D721Med (cell line): Measurements from ENCODE around the gene EOMES.
"Not testable (repeated sequence)": the region's sequence is repeated elsewhere in the genome, so short reads cannot be mapped to it uniquely, and the experiment has no call there.

Experiments
- DNase-seq: peaks from one replicate; pipeline ENCODE4 v3.0.0; 2011; ENCODE audit warnings: low spot score; ENCODE audit not compliant: insufficient read length
- FAIRE-seq: peaks from 2 replicates; lab custom pipeline; 2011; peaks lifted over from hg19 to GRCh38; lab: Jason Lieb, UNC
- CTCF ChIP-seq: IDR thresholded peaks from 2 replicates; pipeline ENCODE4 v1.5.1; 2012; ENCODE audit warnings: mild to moderate bottlenecking, control low read depth; ENCODE audit not compliant: insufficient read depth; ENCODE audit errors: missing control alignments

The EOMES gene

GRCh38 chr3:27721717-27722564 is at the start of gene EOMES:
Gene EOMES (minus strand): TSS chr3:27722323. CDS start chr3:27722294, 29 bp downstream.
- no peak for FAIRE-seq
- peak; percentile 27 for TF ChIP-seq CTCF
- DNase-seq = no peak

- FAIRE-seq, DNase-seq: not testable (repeated sequence)
Observed at GRCh38 chr3:27770384-27770783, 48.3 kb upstream of the EOMES start.

GRCh38 chr3:27767000-27767399 is 44.9 kb upstream of the EOMES start:
- FAIRE-seq (no peak), DNase-seq (no peak)
- TF ChIP-seq CTCF = no peak

- no peak for TF ChIP-seq CTCF
- FAIRE-seq = no peak
- no peak for DNase-seq
Observed at GRCh38 chr3:27758083-27758482, 36.0 kb upstream of the EOMES start.

- DNase-seq (no peak), FAIRE-seq (no peak)
Observed at GRCh38 chr3:27756877-27757276, 34.8 kb upstream of the EOMES start.

GRCh38 chr3:27752926-27753325 is 30.8 kb upstream of the EOMES start:
- DNase-seq (no peak), FAIRE-seq (no peak)
- TF ChIP-seq CTCF = no peak

More at GRCh38 chr3:27756877-27757276, 34.8 kb upstream of the EOMES start:
- no peak for TF ChIP-seq CTCF

GRCh38 chr3:27749643-27750042 is 27.5 kb upstream of the EOMES start:
- FAIRE-seq = no peak
- no peak for TF ChIP-seq CTCF
- DNase-seq = no peak

GRCh38 chr3:27746838-27747237 is 24.7 kb upstream of the EOMES start:
- no peak for DNase-seq
- FAIRE-seq = no peak

More at GRCh38 chr3:27746838-27747237, 24.7 kb upstream of the EOMES start:
- no peak for TF ChIP-seq CTCF
